Upper lobe of left lung (tissue), 4 donors: ENCODE measurements around the gene TFIP11.

Experiments used
- CTCF ChIP-seq, 6 experiments: fragments of 450-650 bp in 4 of 6; fragments of 200-600 bp in 2 of 6; sonication (generic) in 2 of 6; IDR thresholded peaks; one replicate each; pipeline ENCODE4 v1.5.1; 2016 to 2019; ENCODE audit warnings: antibody characterized with exemption in 6 of 6
- POLR2A ChIP-seq, 4 donors: fragments of 450-650 bp; IDR thresholded peaks; one replicate each; pipeline ENCODE4 v1.5.1; 2016 to 2017; ENCODE audit warnings: antibody characterized with exemption in 4 of 4, mild to moderate bottlenecking in 2 of 4
- POLR2AphosphoS5 ChIP-seq, 2 donors: sonication (generic); formaldehyde crosslinking; IDR thresholded peaks; one replicate each; pipeline ENCODE4 v1.5.1; 2017; ENCODE audit warnings: antibody characterized with exemption in 2 of 2

DNA sequence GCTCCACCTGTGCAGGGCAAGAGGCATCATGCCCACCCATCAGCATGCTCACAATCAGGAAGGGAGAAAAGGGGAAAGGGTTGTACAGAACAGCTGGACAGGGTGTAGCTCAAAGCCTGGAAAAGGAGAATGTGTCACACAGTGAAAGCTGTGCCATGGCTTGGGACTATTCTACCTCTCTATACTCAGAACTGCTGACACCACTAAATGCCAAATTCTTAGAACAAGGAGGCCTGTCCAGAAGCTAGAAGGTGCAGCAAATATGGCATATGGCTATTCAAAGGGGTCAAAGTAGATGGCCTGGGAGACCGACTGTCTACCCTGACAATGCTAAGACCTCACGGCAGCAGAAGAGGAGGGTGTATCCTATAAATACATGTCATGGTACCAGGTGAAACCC lies 41.5 kb downstream of the TFIP11 start:
- TF ChIP-seq CTCF (IDR thresholded peaks at IDR 0.05) (no peak), POLR2A (IDR thresholded peaks at IDR 0.05) (no peak), POLR2AphosphoS5 (IDR thresholded peaks at IDR 0.05) (no peak)
